HepG2 (cell line): ENCODE measurements around the gene ZNF322. TPM values are rescaled to one million over a fixed set of nuclear protein-coding genes. Genes with fewer than 3 reads are reported as not detected.

Experiments used
- EED ChIP-seq: sonication (generic); formaldehyde crosslinking; IDR thresholded peaks from 2 replicates; pipeline ENCODE4 v1.5.0; 2020; ENCODE audit warnings: mild to moderate bottlenecking, missing genetic modification reagents
- JUN ChIP-seq: sonication (generic); formaldehyde crosslinking; IDR thresholded peaks from 2 replicates; pipeline ENCODE4 v1.4.0; 2020; ENCODE audit warnings: mild to moderate bottlenecking, missing genetic modification reagents
- NBN ChIP-seq: fragments of 450-650 bp; conservative IDR thresholded peaks from 2 replicates; pipeline ENCODE4 v1.6.1; 2017
- NFKB2 ChIP-seq: sonication (generic); formaldehyde crosslinking; IDR thresholded peaks from 2 replicates; pipeline ENCODE4 v1.4.0; 2020; ENCODE audit warnings: missing genetic modification reagents, borderline replicate concordance
- NR1H2 ChIP-seq: sonication (generic); formaldehyde crosslinking; IDR thresholded peaks from 2 replicates; pipeline ENCODE4 v1.8.1; 2022; ENCODE audit warnings: low read depth, missing genetic modification reagents, borderline replicate concordance
- POGK ChIP-seq: sonication (generic); formaldehyde crosslinking; conservative IDR thresholded peaks from 2 replicates; pipeline ENCODE4 v1.8.0; 2022; ENCODE audit warnings: mild to moderate bottlenecking, moderate library complexity, missing genetic modification reagents
- RFX3 ChIP-seq: IDR thresholded peaks from 2 replicates; pipeline ENCODE4 v1.6.1; 2016; ENCODE audit warnings: missing biosample characterization, missing genetic modification reagents
- TFAP4 ChIP-seq: sonication (generic); IDR thresholded peaks from 2 replicates; pipeline ENCODE4 v1.6.1; 2016; ENCODE audit warnings: low read depth, borderline replicate concordance
- THAP9 ChIP-seq: sonication (generic); formaldehyde crosslinking; IDR thresholded peaks from 2 replicates; pipeline ENCODE4; 2020; ENCODE audit warnings: missing genetic modification reagents, mild to moderate bottlenecking, borderline replicate concordance
- THYN1 ChIP-seq: sonication (generic); formaldehyde crosslinking; IDR thresholded peaks from 2 replicates; pipeline ENCODE4 v1.8.1; 2023; ENCODE audit warnings: low read depth, mild to moderate bottlenecking, moderate library complexity, missing genetic modification reagents, borderline replicate concordance
- ZKSCAN8 ChIP-seq: IDR thresholded peaks from 2 replicates; pipeline ENCODE4 v1.6.1; 2016; ENCODE audit warnings: borderline replicate concordance, missing genetic modification reagents, missing compliant biosample characterization
- ZNF230 ChIP-seq: sonication (generic); formaldehyde crosslinking; IDR thresholded peaks from 2 replicates; pipeline ENCODE4 v1.4.0; 2020; ENCODE audit warnings: mild to moderate bottlenecking, missing genetic modification reagents
- ZNF674 ChIP-seq: sonication (generic); formaldehyde crosslinking; IDR thresholded peaks from 2 replicates; pipeline ENCODE4 v1.5.0; 2020; ENCODE audit warnings: low read depth, mild to moderate bottlenecking, missing genetic modification reagents
- ZNF75D ChIP-seq: sonication (generic); formaldehyde crosslinking; IDR thresholded peaks from 2 replicates; pipeline ENCODE4 v1.8.1; 2023; ENCODE audit warnings: missing genetic modification reagents, mild to moderate bottlenecking, borderline replicate concordance
- polyA plus RNA-seq, 8 experiments: library from polyadenylated mRNA; depleted of rRNA in 3 of 8; stranded (reverse) in 7 of 8; unstranded in 1 of 8; fragments of >200 nt; fragmentation: Illumina TruSeq in 4 of 8; extraction: Trizol in 4 of 8; gene quantifications; 2 replicates each; pipeline versions ENCODE4 v1.2.1 to v1.2.3, GENCODE V29; 2011 to 2016; ENCODE audit warnings: low read depth in 4 of 8, missing spikeins in 1 of 8, mixed read lengths in 1 of 8; ENCODE audit not compliant: insufficient read depth in 1 of 8
- total RNA-seq, 5 experiments: library from RNA; depleted of rRNA; stranded (reverse); fragments of >200 nt; fragmentation: Illumina TruSeq; extraction: Trizol; gene quantifications; 2 replicates each; pipeline ENCODE4 v1.2.3, GENCODE V29; 2016; ENCODE audit warnings: low read depth in 1 of 5
- TF ChIP-seq, protein P1 (sequence below): sonication (generic); formaldehyde crosslinking; IDR thresholded peaks from 2 replicates; pipeline ENCODE4 v1.5.1; 2020; ENCODE audit warnings: mild to moderate bottlenecking, missing genetic modification reagents
- TF ChIP-seq, protein P2 (sequence below): sonication (generic); formaldehyde crosslinking; conservative IDR thresholded peaks from 2 replicates; pipeline ENCODE4 v1.8.0; 2022; ENCODE audit warnings: low read depth, missing genetic modification reagents

The ZNF322 gene
- total and polyA plus RNA-seq, 2 of the 13 experiments (the other 11 are each of a cell fraction or from before 2014, with no cell fraction given), result 8.3 to 22.8 TPM

- TF ChIP-seq JUN (CRISPR knock-in tag) (no peak), RFX3 (CRISPR knock-in tag) (no peak), NBN (no peak), TFAP4 (no peak), ZNF674 (no peak), POGK (CRISPR knock-in tag) (peak; percentile 94), NR1H2 (CRISPR knock-in tag) (no peak; the same call in 1 of the 2 replicates), THYN1 (no peak), ZNF75D (CRISPR knock-in tag) (no peak), THAP9 (CRISPR knock-in tag) (peak; percentile 41; the same call in 1 of the 2 replicates), ZKSCAN8 (peak; percentile 34; the same call in 1 of the 2 replicates), NFKB2 (CRISPR knock-in tag) (peak; percentile 87; the same call in 1 of the 2 replicates), ZNF230 (no peak), EED (CRISPR knock-in tag) (no peak)
- TF ChIP-seq, protein P1, sequence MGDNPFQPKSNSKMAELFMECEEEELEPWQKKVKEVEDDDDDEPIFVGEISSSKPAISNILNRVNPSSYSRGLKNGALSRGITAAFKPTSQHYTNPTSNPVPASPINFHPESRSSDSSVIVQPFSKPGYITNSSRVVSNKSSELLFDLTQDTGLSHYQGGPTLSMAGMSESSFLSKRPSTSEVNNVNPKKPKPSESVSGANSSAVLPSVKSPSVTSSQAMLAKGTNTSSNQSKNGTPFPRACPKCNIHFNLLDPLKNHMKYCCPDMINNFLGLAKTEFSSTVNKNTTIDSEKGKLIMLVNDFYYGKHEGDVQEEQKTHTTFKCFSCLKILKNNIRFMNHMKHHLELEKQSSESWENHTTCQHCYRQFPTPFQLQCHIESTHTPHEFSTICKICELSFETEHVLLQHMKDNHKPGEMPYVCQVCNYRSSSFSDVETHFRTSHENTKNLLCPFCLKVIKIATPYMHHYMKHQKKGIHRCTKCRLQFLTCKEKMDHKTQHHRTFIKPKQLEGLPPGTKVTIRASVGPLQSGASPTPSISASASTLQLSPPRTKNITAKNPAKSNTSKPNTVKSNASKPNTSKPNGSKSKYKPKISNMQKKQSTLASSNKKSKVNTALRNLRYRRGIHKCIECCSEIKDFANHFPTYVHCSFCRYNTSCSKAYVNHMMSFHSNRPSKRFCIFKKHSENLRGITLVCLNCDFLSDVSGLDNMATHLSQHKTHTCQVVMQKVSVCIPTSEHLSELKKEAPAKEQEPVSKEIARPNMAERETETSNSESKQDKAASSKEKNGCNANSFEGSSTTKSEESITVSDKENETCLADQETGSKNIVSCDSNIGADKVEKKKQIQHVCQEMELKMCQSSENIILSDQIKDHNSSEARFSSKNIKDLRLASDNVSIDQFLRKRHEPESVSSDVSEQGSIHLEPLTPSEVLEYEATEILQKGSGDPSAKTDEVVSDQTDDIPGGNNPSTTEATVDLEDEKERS (CRISPR knock-in tag), result peak; percentile 86; the same call in 1 of the 2 replicates
- TF ChIP-seq, protein P2, sequence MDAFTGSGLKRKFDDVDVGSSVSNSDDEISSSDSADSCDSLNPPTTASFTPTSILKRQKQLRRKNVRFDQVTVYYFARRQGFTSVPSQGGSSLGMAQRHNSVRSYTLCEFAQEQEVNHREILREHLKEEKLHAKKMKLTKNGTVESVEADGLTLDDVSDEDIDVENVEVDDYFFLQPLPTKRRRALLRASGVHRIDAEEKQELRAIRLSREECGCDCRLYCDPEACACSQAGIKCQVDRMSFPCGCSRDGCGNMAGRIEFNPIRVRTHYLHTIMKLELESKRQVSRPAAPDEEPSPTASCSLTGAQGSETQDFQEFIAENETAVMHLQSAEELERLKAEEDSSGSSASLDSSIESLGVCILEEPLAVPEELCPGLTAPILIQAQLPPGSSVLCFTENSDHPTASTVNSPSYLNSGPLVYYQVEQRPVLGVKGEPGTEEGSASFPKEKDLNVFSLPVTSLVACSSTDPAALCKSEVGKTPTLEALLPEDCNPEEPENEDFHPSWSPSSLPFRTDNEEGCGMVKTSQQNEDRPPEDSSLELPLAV, result no peak
Measured at GRCh38 chr6:26595669-26596269, 63.8 kb downstream of the ZNF322 start (continued).
